NCI-H524 (cell line): ENCODE results near the gene MITD1.
"Not testable (repeated sequence)": the region's sequence is repeated elsewhere in the genome, so short reads cannot be mapped to it uniquely, and the experiment has no call there.

Experiments
- DNase-seq, 2 experiments: peaks; one replicate each; lab custom pipeline; 2025; lab: John Stamatoyannopoulos, UW

The MITD1 gene

GRCh38 chr2:99180755-99181623, at the start of gene MITD1, which contains the start of gene MRPL30:
Gene MITD1, minus strand, starts transcription at chr2:99181058. Its CDS starts 77 bp downstream, at chr2:99180981.
Gene MRPL30, plus strand, starts transcription at chr2:99181184. Its CDS starts 5,020 bp downstream, at chr2:99186204.
- DNase-seq, result peak; percentile 83 to 96

GRCh38 chr2:99217929-99218501, 37.2 kb upstream of the MITD1 start:
- DNase-seq, result no peak

GRCh38 chr2:99216096-99216495, 35.2 kb upstream of the MITD1 start:
- no peak for DNase-seq

- no peak for DNase-seq
These were observed 24.6 kb upstream of the MITD1 start for GRCh38 chr2:99205491-99205890.

- DNase-seq, result no peak
These were observed 21.3 kb upstream of the MITD1 start for GRCh38 chr2:99201959-99202678.

GRCh38 chr2:99200076-99200800, 19.4 kb upstream of the MITD1 start:
- DNase-seq, result no peak

- DNase-seq, result no peak
These were observed 17.4 kb upstream of the MITD1 start for GRCh38 chr2:99198103-99198841.

- DNase-seq, result not testable (repeated sequence)
These were observed 11.5 kb upstream of the MITD1 start for GRCh38 chr2:99192364-99192763.

GRCh38 chr2:99190548-99190947, 9.7 kb upstream of the MITD1 start:
- DNase-seq, result no peak

GRCh38 chr2:99188357-99188756, 7.5 kb upstream of the MITD1 start:
- DNase-seq, result no peak

- DNase-seq, result no peak
These were observed 6.2 kb upstream of the MITD1 start for GRCh38 chr2:99187011-99187410.

- no peak for DNase-seq
These were observed 4.0 kb upstream of the MITD1 start for GRCh38 chr2:99184811-99185210.

- no peak for DNase-seq
These were observed 2.2 kb upstream of the MITD1 start for GRCh38 chr2:99183025-99183424.

- DNase-seq, result no peak
These were observed 754 bp upstream of the MITD1 start for GRCh38 chr2:99181624-99182000.

GRCh38 chr2:99171377-99172140, 9.3 kb downstream of the MITD1 start:
- no peak for DNase-seq

GRCh38 chr2:99169534-99169933, 11.3 kb downstream of the MITD1 start:
- DNase-seq, result no peak

GRCh38 chr2:99166218-99166617, 14.6 kb downstream of the MITD1 start:
- no peak for DNase-seq

- no peak for DNase-seq
These were observed 21.3 kb downstream of the MITD1 start for GRCh38 chr2:99159594-99159993.

- DNase-seq, result no peak
These were observed 22.3 kb downstream of the MITD1 start for GRCh38 chr2:99158599-99158998.

GRCh38 chr2:99156891-99157290, 24.0 kb downstream of the MITD1 start:
- DNase-seq, result no peak
